WERI-Rb-1 (cell line): Measurements from ENCODE around the gene FBXO27.

Source experiments
- DNase-seq: peaks from one replicate; pipeline ENCODE4 v3.0.0-alpha.2; 2020
- H3K27ac ChIP-seq: fragments of 250-450 bp; sonication (Bioruptor Pico); 2 replicates; pipeline ENCODE4 v1.5.1; 2020; ENCODE audit warnings: mild to moderate bottlenecking, moderate library complexity
- H3K27me3 ChIP-seq: fragments of 250-450 bp; sonication (Bioruptor Pico); 2 replicates; pipeline ENCODE4 v1.5.1; 2021; ENCODE audit warnings: mild to moderate bottlenecking, low read depth, moderate library complexity; ENCODE audit not compliant: insufficient read depth, severe bottlenecking
- H3K36me3 ChIP-seq: fragments of 250-450 bp; sonication (Bioruptor Pico); 2 replicates; pipeline ENCODE4 v1.5.1; 2020; ENCODE audit warnings: mild to moderate bottlenecking, moderate library complexity
- H3K4me3 ChIP-seq: 2 replicates; pipeline ENCODE4 v1.5.1; 2011; ENCODE audit warnings: low read depth, mild to moderate bottlenecking, control low read depth, low read length
- H3K9me3 ChIP-seq: fragments of 250-450 bp; sonication (Bioruptor Pico); 2 replicates; pipeline ENCODE4 v1.5.1; 2021; ENCODE audit warnings: mild to moderate bottlenecking, moderate library complexity; ENCODE audit not compliant: severe bottlenecking
- TF ChIP-seq, protein P1 (sequence below): IDR thresholded peaks from 2 replicates; pipeline ENCODE4 v1.5.1; 2011; ENCODE audit warnings: low read depth, mild to moderate bottlenecking, control low read depth, inconsistent platforms, low read length

The FBXO27 gene

DNA sequence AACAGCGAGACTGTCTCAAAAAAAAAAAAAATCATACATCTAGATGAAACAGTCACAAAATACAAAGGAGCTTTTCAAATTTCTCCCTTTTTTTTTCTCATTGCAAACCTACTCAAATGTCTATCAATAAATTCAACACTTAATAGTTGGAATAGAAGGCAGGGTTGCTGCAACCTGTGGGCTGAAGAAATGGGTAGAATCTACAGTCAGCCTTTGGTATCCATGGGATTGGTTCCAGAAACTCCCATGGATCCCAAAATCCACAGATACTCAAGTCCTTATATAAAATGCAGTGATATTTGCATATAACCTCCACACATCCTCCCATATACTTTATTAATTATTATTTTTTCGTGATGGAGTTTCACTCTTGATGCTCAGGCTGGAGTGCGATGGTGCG, 14.7 kb downstream of the FBXO27 start:
- TF ChIP-seq, protein P1, sequence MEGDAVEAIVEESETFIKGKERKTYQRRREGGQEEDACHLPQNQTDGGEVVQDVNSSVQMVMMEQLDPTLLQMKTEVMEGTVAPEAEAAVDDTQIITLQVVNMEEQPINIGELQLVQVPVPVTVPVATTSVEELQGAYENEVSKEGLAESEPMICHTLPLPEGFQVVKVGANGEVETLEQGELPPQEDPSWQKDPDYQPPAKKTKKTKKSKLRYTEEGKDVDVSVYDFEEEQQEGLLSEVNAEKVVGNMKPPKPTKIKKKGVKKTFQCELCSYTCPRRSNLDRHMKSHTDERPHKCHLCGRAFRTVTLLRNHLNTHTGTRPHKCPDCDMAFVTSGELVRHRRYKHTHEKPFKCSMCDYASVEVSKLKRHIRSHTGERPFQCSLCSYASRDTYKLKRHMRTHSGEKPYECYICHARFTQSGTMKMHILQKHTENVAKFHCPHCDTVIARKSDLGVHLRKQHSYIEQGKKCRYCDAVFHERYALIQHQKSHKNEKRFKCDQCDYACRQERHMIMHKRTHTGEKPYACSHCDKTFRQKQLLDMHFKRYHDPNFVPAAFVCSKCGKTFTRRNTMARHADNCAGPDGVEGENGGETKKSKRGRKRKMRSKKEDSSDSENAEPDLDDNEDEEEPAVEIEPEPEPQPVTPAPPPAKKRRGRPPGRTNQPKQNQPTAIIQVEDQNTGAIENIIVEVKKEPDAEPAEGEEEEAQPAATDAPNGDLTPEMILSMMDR: no peak
- Histone ChIP-seq H3K4me3 (no peak overlapping the region), H3K36me3 (no peaks in the 10 kb centered on the region), H3K27me3 (no peaks in the 10 kb centered on the region), H3K27ac (no peak overlapping the region), H3K9me3 (no peaks in the 10 kb centered on the region)
- DNase-seq: no peak

DNA sequence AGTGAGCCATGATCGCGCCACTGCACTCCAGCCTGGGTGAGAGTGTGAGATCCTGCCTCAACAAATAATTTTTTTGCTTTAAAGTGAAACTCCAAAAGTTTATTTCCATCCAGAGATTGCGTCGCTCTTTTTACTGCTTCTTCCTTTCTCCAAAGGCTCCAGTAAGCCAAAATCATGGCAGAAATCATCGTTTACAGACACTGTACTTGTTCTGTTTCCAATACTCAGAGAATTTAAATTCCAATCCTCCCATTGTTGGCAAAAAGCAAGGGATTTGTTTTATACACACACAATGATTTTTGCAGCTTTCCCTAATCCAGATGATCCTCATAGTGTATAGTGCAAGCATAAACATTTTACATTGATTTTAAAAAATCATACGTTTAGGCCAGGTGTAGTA, 15.3 kb downstream of the FBXO27 start:
- Histone ChIP-seq H3K4me3 (no peak overlapping the region), H3K27ac (no peak overlapping the region), H3K9me3 (no peaks in the 10 kb centered on the region), H3K36me3 (no peaks in the 10 kb centered on the region), H3K27me3 (no peaks in the 10 kb centered on the region)
- DNase-seq: no peak
- TF ChIP-seq, protein P1: no peak

DNA sequence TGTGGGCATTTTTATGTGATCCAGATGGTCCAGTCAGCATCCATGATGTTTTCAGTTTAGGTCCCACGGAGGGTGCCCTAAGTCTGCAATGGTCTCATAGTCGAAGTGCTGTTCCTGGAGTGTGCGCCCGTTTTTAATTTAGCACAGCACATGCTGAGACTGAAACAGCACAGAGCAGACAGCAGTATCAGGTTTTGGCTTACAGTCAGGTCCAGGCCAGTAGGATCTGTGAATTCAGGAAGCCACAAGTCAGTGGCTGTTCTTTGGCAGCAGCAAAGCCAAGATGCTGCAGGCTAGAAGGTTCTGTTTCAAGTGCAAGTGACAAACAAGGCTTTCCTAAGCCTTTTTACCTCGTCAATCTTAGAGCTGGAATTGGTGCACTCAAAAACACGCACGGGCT, 18.3 kb downstream of the FBXO27 start:
- TF ChIP-seq, protein P1: no peak
- Histone ChIP-seq H3K9me3 (no peaks in the 10 kb centered on the region), H3K27ac (no peak overlapping the region), H3K4me3 (no peak overlapping the region), H3K27me3 (no peaks in the 10 kb centered on the region), H3K36me3 (no peaks in the 10 kb centered on the region)
- DNase-seq: no peak

DNA sequence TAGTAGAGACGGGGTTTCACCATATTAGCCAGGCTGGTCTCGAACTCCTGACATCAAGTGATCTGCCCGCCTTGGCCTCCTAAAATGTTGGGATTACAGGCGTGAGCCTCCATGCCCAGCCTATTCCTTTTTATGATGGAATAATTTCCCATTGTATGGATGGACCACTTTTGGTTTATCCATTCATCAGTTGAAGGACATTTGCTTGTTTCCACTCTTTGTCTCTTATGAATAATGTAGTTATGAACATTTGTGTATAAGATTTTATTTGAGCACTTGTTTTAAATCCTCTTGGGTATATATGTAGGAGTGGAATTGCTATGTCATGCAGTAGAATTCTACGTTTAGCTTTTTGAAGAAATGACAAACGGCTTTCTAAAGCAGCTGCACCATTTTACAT, 23.3 kb downstream of the FBXO27 start:
- no peak overlapping the region for H3K4me3 ChIP-seq
- H3K9me3 ChIP-seq: no peaks in the 10 kb centered on the region
- DNase-seq: no peak
- no peaks in the 10 kb centered on the region for H3K36me3 ChIP-seq
- H3K27me3 ChIP-seq: no peaks in the 10 kb centered on the region
- TF ChIP-seq, protein P1: no peak
- no peak overlapping the region for H3K27ac ChIP-seq

DNA sequence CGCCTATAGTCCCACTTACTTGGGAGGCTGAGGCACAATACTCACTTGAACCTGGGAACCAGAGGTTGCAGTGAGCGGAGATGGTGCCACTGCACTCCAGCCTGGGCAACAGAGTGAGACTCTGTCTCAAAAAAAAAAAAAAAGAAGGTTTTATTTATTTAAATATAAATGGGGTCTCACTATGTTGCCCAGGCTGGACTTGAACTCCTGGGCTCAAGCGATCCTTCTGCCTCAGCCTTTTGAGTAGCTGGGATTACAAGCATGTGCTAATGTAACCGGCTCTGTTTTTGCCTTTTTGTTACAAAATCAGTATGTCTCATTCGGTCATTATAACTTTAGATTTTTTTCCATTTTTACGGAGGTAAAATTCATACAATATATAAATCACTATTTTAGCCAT, 24.2 kb downstream of the FBXO27 start:
- H3K9me3 ChIP-seq: no peaks in the 10 kb centered on the region
- no peak for DNase-seq
- TF ChIP-seq, protein P1: no peak
- no peak overlapping the region for H3K4me3 ChIP-seq
- no peak overlapping the region for H3K27ac ChIP-seq
- no peaks in the 10 kb centered on the region for H3K27me3 ChIP-seq
- H3K36me3 ChIP-seq: no peaks in the 10 kb centered on the region

DNA sequence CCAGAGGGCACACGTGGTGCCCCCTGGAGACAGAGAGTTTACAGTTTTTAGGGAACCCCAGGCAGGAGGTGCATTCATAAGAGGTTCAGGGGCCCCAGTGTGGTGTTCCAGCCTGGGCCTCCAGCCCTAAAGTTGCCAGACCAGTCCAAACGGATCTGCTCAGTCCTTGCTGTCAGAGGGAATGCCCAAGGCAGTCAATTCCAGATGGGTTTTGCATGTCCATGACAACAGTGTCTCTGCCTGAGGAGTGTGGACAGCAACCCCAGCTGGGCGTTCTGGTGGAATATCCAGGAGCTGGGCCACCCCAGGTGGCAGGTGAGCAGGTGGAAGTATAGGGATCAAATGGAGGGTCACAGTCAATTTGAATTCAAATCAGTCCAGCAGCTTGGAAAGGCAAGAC, 25.3 kb downstream of the FBXO27 start:
- TF ChIP-seq, protein P1: no peak
- DNase-seq: no peak
- no peaks in the 10 kb centered on the region for H3K36me3 ChIP-seq

More for the DNA sequence above, 25.3 kb downstream of the FBXO27 start:
- Histone ChIP-seq H3K4me3 (no peak overlapping the region), H3K9me3 (no peaks in the 10 kb centered on the region), H3K27me3 (no peaks in the 10 kb centered on the region), H3K27ac (no peak overlapping the region)
